Occipital lobe (tissue), 3 donors: ENCODE data around the gene CSNK1E. TPM values are rescaled to one million over a fixed set of nuclear protein-coding genes. Genes with fewer than 3 reads are reported as not detected.

Experiments
- DNase-seq: peaks from one replicate; lab custom pipeline; 2025; lab: John Stamatoyannopoulos, UW
- small RNA-seq: library from RNA; depleted of rRNA; stranded (forward); fragments of <200 nt; gene quantifications from one replicate; pipeline ENCODE3, GENCODE V24; 2014
- total RNA-seq: library from RNA; depleted of rRNA; stranded (reverse); fragments of >200 nt; gene quantifications from one replicate; pipeline ENCODE4 v1.2.3, GENCODE V29; 2014

Gene CSNK1E
- total RNA-seq, 1 donor from 2014 or later = 172 TPM

GRCh38 chr22:38250643-38251340 lies 66.4 kb downstream of the CSNK1E start:
- DNase-seq = no peak

DNA sequence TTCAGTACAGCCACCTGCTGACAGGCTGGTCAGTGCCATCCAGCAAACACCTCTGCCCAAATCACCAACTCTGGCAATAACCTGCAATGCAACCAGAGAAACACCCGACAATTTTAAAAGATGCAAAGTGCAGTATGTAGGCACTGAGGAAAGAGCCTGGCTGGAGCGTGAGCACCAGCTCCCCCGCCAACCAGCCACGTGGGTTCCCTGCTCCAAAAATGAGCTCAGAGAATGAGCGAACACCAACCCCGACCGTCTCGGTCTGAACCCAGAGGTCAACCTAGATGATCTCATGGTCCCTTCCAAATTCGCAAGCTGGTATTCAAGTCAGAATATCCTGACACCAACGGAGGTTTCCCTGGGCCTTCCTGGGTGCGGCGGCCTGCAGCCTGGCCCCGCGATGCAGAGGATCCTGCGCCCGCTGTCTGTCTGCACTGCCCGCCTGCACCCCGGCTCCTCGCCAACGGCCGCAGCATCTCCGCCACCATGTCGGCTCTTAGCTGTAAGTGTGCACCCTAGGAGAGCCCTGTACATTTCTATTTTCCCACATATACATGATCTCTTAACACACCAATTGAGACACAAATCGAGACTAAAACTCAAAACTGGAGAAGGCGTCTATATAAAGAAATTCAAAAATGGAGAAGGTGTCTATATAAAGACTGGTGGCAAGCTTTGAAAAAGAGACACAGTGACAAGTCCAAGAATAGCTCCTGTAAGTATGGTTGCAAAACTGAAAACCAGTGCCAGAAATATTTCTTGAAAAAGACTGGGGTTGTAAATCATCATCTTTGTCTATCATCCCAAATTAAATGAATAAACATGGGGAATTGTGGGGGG lies 67.2 kb downstream of the CSNK1E start:
- DNase-seq = no peak

DNA sequence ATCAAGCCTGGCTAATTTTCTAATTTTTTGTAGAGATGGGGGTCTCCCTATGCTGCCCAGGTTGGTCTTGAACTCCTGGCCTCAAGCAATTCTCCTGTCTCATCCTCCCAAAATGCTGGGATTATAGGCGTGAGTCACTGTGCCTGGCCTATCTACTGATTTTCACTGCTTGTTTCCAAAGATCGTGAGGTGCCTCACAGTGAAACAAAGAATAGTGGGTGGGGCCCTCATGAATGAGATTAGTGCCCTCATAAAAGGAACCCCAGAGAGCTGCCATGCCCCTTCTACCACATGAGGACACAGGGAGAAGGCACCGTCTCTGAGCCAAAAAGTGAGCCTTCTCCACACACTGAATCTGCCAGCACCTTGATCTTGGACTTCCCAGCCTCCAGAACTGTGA lies 67.9 kb downstream of the CSNK1E start:
- DNase-seq = no peak

GRCh38 chr22:38248280-38248679 lies 69.0 kb downstream of the CSNK1E start:
- no peak for DNase-seq

DNA sequence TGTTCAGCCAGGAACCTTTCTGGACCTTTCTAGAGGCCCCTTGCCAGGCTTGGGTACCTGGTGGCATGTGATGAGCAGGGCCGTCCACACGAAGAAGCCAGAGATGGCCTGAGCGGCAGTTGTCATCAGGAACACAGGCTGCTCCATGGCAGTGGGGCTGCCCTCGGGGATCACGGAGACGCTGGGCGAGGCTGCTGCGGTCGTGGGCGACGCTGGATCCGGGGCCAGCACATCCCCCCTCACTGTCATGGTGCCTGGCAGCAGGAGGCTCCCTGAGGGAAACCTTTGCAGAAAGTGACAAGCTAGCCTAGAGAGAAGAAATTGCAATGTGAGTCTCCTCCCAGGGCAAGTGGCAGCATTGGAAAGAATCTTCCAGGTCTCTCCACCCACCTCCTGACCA lies 69.5 kb downstream of the CSNK1E start:
- no peak for DNase-seq

GRCh38 chr22:38246692-38247091 lies 70.5 kb downstream of the CSNK1E start:
- peak; percentile 44 for DNase-seq

DNA sequence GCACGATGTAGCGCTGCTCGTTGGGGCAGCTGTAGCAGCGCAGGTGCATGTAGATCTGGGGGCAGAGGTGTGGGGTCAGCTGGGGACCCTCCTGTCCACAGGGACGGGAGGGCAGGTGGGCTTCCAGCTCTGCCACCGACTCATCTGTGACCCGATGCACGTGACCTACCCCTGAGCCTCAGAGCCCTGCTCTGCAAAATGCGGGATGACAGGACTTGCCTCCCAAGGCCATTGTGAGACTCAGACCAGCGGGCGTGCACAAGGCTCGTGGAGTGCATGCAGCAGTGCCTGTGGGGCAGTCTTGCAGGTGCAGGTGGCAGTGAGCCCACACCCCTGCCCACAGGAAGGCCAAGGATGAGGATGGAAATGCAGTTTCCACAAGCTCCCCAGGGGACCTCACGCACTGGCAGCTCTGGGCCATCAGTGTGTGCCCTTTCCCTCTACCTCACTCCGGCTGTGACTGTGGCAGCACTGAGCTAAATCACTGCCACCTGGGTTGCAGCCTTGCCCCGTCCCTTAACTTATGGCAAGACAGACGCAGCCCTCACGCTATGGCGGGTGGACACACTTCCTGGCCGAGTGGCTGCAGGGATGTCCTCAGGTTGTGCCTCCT lies 71.1 kb downstream of the CSNK1E start:
- no peak for DNase-seq

GRCh38 chr22:38244106-38244505 lies 73.1 kb downstream of the CSNK1E start:
- DNase-seq = no peak

- DNase-seq = peak; percentile 29
Measured at GRCh38 chr22:38243007-38243765, 74.0 kb downstream of the CSNK1E start.

DNA sequence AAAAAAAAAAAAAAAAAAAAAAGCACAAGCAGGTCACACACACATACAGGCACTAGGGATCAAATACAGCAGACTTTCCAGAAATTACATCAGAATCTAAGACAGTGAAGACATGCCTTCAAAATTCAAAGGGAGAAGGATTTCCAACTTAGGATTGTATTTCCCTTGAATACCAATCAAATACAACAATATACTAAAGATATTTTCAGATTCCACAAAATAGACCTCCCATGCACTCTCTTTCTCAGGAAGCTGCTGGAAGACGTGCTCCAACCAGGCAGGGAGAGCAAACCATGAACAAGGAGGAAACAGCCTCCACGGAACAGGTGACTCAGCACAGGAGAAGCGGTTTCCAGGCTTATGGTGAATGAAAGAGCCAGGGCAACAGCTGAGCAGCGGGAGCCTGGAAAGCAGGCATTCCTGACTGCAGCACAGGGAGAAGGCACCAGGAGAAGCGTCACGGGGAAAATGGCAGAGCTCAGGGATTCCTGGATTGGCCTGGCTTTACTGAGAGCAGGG lies 76.4 kb downstream of the CSNK1E start:
- DNase-seq = peak; percentile 70

Small RNAs within 50 kb of the gene (small RNA-seq; reads per million reads assigned to genes)
- gene RF00017 = not detected

Other genes starting within 250 kb of the CSNK1E start
- gene SLC16A8, start 233.2 kb downstream of the CSNK1E start, total RNA-seq = 0.16 TPM
- not detected for gene BAIAP2L2, start 206.7 kb downstream of the CSNK1E start, total RNA-seq
- 15.8 TPM for gene PLA2G6, start 135.6 kb downstream of the CSNK1E start, total RNA-seq
- 3.1 TPM for gene MAFF, start 115.4 kb downstream of the CSNK1E start, total RNA-seq
- 10.9 TPM for gene TMEM184B, start 44.4 kb downstream of the CSNK1E start, total RNA-seq
- gene KCNJ4, start 137.8 kb upstream of the CSNK1E start, total RNA-seq = 9.7 TPM
- 0.94 TPM for gene KDELR3, start 150.7 kb upstream of the CSNK1E start, total RNA-seq
- 646 TPM for gene DDX17, start 188.9 kb upstream of the CSNK1E start, total RNA-seq